GM23338 (cell line): ENCODE measurements around the gene SLC35B4. TPM values are rescaled to one million over a fixed set of nuclear protein-coding genes. Genes with fewer than 3 reads are reported as not detected.

Experiments used
- ATAC-seq: fragments of 200-7000 bp; cut with Tn5 transposase; 3 replicates; pipeline ENCODE4 v1.9.1; 2020
- DNase-seq: peaks from one replicate; pipeline ENCODE4 v3.0.0-alpha.2; 2015; ENCODE audit warnings: low spot score
- H2AFZ ChIP-seq: fragments of 200-600 bp; sonication (generic); 2 replicates; pipeline ENCODE4 v1.8.0; 2016; ENCODE audit warnings: antibody characterized with exemption, mild to moderate bottlenecking, moderate library complexity
- H3F3A ChIP-seq: fragments of 200-600 bp; sonication (generic); replicated peaks from 2 replicates; pipeline ENCODE4 v1.8.0; 2017; ENCODE audit warnings: antibody characterized with exemption, mixed run types, low read depth
- H3K27ac ChIP-seq: fragments of 200-600 bp; sonication (generic); 2 replicates; pipeline ENCODE4 v1.6.1; 2016; ENCODE audit warnings: low read depth
- H3K27me3 ChIP-seq: fragments of 200-600 bp; sonication (generic); 2 replicates; pipeline ENCODE4 v1.8.0; 2016; ENCODE audit warnings: mild to moderate bottlenecking, mixed run types, moderate library complexity; ENCODE audit not compliant: insufficient read depth
- H3K36me3 ChIP-seq: fragments of 200-600 bp; sonication (generic); 2 replicates; pipeline ENCODE4 v1.8.0; 2016; ENCODE audit warnings: mild to moderate bottlenecking; ENCODE audit not compliant: insufficient read depth
- H3K4me1 ChIP-seq: fragments of 200-600 bp; sonication (generic); 2 replicates; pipeline ENCODE4 v1.8.0; 2016; ENCODE audit warnings: mild to moderate bottlenecking, moderate library complexity; ENCODE audit not compliant: insufficient read depth
- H3K4me2 ChIP-seq: fragments of 200-600 bp; sonication (generic); 2 replicates; pipeline ENCODE4 v1.7.1; 2017; ENCODE audit warnings: mixed run types
- H3K4me3 ChIP-seq: fragments of 200-600 bp; sonication (generic); 2 replicates; pipeline ENCODE4 v1.6.1; 2016; ENCODE audit warnings: mixed run types
- H3K79me2 ChIP-seq: fragments of 200-600 bp; sonication (generic); replicated peaks from 2 replicates; pipeline ENCODE4 v1.8.0; 2017; ENCODE audit warnings: mild to moderate bottlenecking; ENCODE audit not compliant: insufficient read depth
- H3K9me2 ChIP-seq: fragments of 200-600 bp; sonication (generic); 2 replicates; pipeline ENCODE4 v1.8.0; 2017; ENCODE audit not compliant: insufficient read depth
- H4K20me1 ChIP-seq: fragments of 200-600 bp; sonication (generic); replicated peaks from 2 replicates; pipeline ENCODE4 v1.8.0; 2017; ENCODE audit warnings: mild to moderate bottlenecking; ENCODE audit not compliant: insufficient read depth
- H3K27ac Mint-ChIP-seq: 2 replicates; pipeline ENCODE4 v1.8.0; 2020; ENCODE audit warnings: inconsistent platforms, mild to moderate bottlenecking, moderate library complexity, mixed read lengths
- H3K27me3 Mint-ChIP-seq: 3 replicates; pipeline ENCODE4 v1.8.0; 2022; ENCODE audit warnings: low read depth, mild to moderate bottlenecking, moderate library complexity, mixed read lengths, inconsistent platforms; ENCODE audit not compliant: insufficient read depth, poor library complexity
- H3K36me3 Mint-ChIP-seq: 3 replicates; pipeline ENCODE4 v1.8.0; 2021; ENCODE audit warnings: low read depth, mild to moderate bottlenecking, inconsistent platforms, moderate library complexity, mixed read lengths
- H3K4me1 Mint-ChIP-seq: 3 replicates; pipeline ENCODE4 v1.8.0; 2020; ENCODE audit warnings: mild to moderate bottlenecking, inconsistent platforms, mixed read lengths
- H3K4me3 Mint-ChIP-seq: 3 replicates; pipeline ENCODE4 v1.8.0; 2021; ENCODE audit warnings: moderate library complexity, mild to moderate bottlenecking, inconsistent platforms, mixed read lengths
- H3K9me3 Mint-ChIP-seq: 3 replicates; pipeline ENCODE4 v1.8.0; 2020; ENCODE audit warnings: moderate library complexity, mild to moderate bottlenecking, inconsistent platforms, mixed read lengths
- CREB1 ChIP-seq: fragments of 250-450 bp; sonication (Bioruptor Pico); IDR thresholded peaks from 2 replicates; pipeline ENCODE4 v1.5.0; 2020; ENCODE audit warnings: low read depth, mild to moderate bottlenecking, moderate library complexity
- EZH2 ChIP-seq: fragments of 200-600 bp; sonication (generic); IDR thresholded peaks from one replicate; pipeline ENCODE4 v1.8.0; 2017; ENCODE audit warnings: antibody characterized with exemption, mild to moderate bottlenecking, low read depth; ENCODE audit not compliant: unreplicated experiment
- EZH2phosphoT487 ChIP-seq: fragments of 200-600 bp; sonication (generic); IDR thresholded peaks from one replicate; pipeline ENCODE4 v1.8.1; 2018; ENCODE audit warnings: antibody characterized with exemption; ENCODE audit not compliant: unreplicated experiment
- JUNB ChIP-seq: IDR thresholded peaks from one replicate; pipeline ENCODE4 v1.6.1; 2016; ENCODE audit warnings: antibody characterized with exemption; ENCODE audit not compliant: unreplicated experiment
- NANOG ChIP-seq: IDR thresholded peaks from 2 replicates; pipeline ENCODE4 v1.6.1; 2016; ENCODE audit warnings: antibody characterized with exemption, borderline replicate concordance
- POLR2AphosphoS5 ChIP-seq: IDR thresholded peaks from 2 replicates; pipeline ENCODE4 v1.6.1; 2016; ENCODE audit warnings: antibody characterized with exemption, low read depth
- STAT1 ChIP-seq: IDR thresholded peaks from one replicate; pipeline ENCODE4 v1.6.1; 2016; ENCODE audit warnings: antibody characterized with exemption; ENCODE audit not compliant: unreplicated experiment
- ZNF114 ChIP-seq: fragments of 250-450 bp; sonication (Bioruptor Pico); IDR thresholded peaks from 2 replicates; pipeline ENCODE4 v1.5.0; 2020; ENCODE audit warnings: mild to moderate bottlenecking, moderate library complexity
- ZNF331 ChIP-seq: fragments of 250-450 bp; sonication (Bioruptor Pico); IDR thresholded peaks from 2 replicates; pipeline ENCODE4 v1.5.0; 2020; ENCODE audit warnings: low read depth, mild to moderate bottlenecking, moderate library complexity
- polyA plus RNA-seq: library from polyadenylated mRNA; unstranded; fragments of >200 nt; fragmentation: Nextera tagmentation; extraction: Ambion mirVana; gene quantifications from 2 replicates; pipeline ENCODE4 v1.2.1, GENCODE V29; 2016
- total RNA-seq: library from RNA; depleted of rRNA; stranded (reverse); fragments of >200 nt; shearing (Covaris generic); gene quantifications from 2 replicates; pipeline ENCODE4 v1.2.3, GENCODE V29; 2014
- TF ChIP-seq, protein P1 (sequence below): IDR thresholded peaks from one replicate; pipeline ENCODE4 v1.6.1; 2018; ENCODE audit warnings: antibody characterized with exemption; ENCODE audit not compliant: unreplicated experiment
- TF ChIP-seq, protein P2 (sequence below), 2 experiments: fragments of 200-600 bp in 1 of 2; sonication (generic) in 1 of 2; conservative IDR thresholded peaks; 2 replicates each; pipeline versions ENCODE4 v1.5.1 to v1.6.1; 2016 to 2017; ENCODE audit warnings: antibody characterized with exemption in 2 of 2, low read depth in 2 of 2, mild to moderate bottlenecking in 2 of 2, moderate library complexity in 1 of 2
- TF ChIP-seq, protein P3 (sequence below): IDR thresholded peaks from 2 replicates; pipeline ENCODE4 v1.6.1; 2016; ENCODE audit warnings: antibody characterized with exemption
- TF ChIP-seq, protein P4 (sequence below): fragments of 250-450 bp; sonication (Bioruptor Pico); IDR thresholded peaks from 2 replicates; pipeline ENCODE4 v1.5.0; 2020; ENCODE audit warnings: mild to moderate bottlenecking, moderate library complexity

SLC35B4 gene
- total and polyA plus RNA-seq, 2 experiments from 2014 or later: 22.6 to 29.7 TPM

DNA sequence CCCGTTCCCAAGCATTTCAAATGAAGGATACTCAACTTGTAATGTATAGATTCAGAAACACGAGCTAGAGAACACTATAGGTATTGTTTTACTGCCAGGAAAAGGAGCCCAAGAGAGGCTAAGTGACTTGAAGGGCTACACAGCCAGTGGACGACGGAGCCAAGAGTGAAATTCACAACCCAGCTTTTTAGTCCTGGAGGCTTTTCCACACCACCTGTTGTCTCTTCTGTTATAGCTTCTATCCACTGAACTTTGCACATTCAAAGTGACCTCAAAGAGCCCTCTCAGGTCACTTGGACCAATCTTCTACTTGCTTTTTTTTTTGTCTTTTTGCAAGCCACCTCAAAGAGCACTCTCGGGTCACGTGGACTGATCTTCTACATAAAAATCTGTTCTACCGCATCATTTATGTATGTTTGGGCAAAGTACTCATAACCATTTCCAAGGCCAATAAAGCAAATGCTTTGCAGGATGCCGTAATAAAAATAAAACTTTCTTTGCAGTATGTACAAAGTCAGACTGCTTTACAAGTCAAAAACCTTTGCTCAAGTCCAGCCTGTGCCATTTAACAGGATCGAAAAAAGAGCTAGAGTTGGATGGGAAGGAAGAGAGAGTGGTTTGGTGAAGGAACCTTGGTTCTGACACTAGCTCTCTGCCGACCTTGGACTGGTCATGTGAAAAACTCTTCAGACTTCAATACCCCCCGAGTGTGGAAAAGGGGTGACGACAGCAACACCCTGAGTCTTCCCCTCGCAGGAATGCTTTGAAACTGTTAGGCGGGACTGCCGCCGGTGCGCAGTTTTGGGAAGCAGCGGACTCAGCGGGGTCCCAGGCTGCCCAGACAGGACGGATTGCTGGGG lies 821 bp downstream of the SLC35B4 start:
- TF ChIP-seq, protein P1, sequence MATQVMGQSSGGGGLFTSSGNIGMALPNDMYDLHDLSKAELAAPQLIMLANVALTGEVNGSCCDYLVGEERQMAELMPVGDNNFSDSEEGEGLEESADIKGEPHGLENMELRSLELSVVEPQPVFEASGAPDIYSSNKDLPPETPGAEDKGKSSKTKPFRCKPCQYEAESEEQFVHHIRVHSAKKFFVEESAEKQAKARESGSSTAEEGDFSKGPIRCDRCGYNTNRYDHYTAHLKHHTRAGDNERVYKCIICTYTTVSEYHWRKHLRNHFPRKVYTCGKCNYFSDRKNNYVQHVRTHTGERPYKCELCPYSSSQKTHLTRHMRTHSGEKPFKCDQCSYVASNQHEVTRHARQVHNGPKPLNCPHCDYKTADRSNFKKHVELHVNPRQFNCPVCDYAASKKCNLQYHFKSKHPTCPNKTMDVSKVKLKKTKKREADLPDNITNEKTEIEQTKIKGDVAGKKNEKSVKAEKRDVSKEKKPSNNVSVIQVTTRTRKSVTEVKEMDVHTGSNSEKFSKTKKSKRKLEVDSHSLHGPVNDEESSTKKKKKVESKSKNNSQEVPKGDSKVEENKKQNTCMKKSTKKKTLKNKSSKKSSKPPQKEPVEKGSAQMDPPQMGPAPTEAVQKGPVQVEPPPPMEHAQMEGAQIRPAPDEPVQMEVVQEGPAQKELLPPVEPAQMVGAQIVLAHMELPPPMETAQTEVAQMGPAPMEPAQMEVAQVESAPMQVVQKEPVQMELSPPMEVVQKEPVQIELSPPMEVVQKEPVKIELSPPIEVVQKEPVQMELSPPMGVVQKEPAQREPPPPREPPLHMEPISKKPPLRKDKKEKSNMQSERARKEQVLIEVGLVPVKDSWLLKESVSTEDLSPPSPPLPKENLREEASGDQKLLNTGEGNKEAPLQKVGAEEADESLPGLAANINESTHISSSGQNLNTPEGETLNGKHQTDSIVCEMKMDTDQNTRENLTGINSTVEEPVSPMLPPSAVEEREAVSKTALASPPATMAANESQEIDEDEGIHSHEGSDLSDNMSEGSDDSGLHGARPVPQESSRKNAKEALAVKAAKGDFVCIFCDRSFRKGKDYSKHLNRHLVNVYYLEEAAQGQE: no peak
- TF ChIP-seq EZH2 (no peak), JUNB (no peak), STAT1 (no peak), ZNF331 (no peak), NANOG (no peak), EZH2phosphoT487 (no peak), CREB1 (CRISPR knock-in tag) (no peak), ZNF114 (CRISPR knock-in tag) (no peak), POLR2AphosphoS5 (no peak)
- TF ChIP-seq, protein P2, sequence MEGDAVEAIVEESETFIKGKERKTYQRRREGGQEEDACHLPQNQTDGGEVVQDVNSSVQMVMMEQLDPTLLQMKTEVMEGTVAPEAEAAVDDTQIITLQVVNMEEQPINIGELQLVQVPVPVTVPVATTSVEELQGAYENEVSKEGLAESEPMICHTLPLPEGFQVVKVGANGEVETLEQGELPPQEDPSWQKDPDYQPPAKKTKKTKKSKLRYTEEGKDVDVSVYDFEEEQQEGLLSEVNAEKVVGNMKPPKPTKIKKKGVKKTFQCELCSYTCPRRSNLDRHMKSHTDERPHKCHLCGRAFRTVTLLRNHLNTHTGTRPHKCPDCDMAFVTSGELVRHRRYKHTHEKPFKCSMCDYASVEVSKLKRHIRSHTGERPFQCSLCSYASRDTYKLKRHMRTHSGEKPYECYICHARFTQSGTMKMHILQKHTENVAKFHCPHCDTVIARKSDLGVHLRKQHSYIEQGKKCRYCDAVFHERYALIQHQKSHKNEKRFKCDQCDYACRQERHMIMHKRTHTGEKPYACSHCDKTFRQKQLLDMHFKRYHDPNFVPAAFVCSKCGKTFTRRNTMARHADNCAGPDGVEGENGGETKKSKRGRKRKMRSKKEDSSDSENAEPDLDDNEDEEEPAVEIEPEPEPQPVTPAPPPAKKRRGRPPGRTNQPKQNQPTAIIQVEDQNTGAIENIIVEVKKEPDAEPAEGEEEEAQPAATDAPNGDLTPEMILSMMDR (conservative IDR thresholded peaks at IDR 0.05; ENCODE audit: low read depth in 2 of 2): no peak
- TF ChIP-seq, protein P3, sequence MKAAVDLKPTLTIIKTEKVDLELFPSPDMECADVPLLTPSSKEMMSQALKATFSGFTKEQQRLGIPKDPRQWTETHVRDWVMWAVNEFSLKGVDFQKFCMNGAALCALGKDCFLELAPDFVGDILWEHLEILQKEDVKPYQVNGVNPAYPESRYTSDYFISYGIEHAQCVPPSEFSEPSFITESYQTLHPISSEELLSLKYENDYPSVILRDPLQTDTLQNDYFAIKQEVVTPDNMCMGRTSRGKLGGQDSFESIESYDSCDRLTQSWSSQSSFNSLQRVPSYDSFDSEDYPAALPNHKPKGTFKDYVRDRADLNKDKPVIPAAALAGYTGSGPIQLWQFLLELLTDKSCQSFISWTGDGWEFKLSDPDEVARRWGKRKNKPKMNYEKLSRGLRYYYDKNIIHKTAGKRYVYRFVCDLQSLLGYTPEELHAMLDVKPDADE: no peak
- TF ChIP-seq, protein P4, sequence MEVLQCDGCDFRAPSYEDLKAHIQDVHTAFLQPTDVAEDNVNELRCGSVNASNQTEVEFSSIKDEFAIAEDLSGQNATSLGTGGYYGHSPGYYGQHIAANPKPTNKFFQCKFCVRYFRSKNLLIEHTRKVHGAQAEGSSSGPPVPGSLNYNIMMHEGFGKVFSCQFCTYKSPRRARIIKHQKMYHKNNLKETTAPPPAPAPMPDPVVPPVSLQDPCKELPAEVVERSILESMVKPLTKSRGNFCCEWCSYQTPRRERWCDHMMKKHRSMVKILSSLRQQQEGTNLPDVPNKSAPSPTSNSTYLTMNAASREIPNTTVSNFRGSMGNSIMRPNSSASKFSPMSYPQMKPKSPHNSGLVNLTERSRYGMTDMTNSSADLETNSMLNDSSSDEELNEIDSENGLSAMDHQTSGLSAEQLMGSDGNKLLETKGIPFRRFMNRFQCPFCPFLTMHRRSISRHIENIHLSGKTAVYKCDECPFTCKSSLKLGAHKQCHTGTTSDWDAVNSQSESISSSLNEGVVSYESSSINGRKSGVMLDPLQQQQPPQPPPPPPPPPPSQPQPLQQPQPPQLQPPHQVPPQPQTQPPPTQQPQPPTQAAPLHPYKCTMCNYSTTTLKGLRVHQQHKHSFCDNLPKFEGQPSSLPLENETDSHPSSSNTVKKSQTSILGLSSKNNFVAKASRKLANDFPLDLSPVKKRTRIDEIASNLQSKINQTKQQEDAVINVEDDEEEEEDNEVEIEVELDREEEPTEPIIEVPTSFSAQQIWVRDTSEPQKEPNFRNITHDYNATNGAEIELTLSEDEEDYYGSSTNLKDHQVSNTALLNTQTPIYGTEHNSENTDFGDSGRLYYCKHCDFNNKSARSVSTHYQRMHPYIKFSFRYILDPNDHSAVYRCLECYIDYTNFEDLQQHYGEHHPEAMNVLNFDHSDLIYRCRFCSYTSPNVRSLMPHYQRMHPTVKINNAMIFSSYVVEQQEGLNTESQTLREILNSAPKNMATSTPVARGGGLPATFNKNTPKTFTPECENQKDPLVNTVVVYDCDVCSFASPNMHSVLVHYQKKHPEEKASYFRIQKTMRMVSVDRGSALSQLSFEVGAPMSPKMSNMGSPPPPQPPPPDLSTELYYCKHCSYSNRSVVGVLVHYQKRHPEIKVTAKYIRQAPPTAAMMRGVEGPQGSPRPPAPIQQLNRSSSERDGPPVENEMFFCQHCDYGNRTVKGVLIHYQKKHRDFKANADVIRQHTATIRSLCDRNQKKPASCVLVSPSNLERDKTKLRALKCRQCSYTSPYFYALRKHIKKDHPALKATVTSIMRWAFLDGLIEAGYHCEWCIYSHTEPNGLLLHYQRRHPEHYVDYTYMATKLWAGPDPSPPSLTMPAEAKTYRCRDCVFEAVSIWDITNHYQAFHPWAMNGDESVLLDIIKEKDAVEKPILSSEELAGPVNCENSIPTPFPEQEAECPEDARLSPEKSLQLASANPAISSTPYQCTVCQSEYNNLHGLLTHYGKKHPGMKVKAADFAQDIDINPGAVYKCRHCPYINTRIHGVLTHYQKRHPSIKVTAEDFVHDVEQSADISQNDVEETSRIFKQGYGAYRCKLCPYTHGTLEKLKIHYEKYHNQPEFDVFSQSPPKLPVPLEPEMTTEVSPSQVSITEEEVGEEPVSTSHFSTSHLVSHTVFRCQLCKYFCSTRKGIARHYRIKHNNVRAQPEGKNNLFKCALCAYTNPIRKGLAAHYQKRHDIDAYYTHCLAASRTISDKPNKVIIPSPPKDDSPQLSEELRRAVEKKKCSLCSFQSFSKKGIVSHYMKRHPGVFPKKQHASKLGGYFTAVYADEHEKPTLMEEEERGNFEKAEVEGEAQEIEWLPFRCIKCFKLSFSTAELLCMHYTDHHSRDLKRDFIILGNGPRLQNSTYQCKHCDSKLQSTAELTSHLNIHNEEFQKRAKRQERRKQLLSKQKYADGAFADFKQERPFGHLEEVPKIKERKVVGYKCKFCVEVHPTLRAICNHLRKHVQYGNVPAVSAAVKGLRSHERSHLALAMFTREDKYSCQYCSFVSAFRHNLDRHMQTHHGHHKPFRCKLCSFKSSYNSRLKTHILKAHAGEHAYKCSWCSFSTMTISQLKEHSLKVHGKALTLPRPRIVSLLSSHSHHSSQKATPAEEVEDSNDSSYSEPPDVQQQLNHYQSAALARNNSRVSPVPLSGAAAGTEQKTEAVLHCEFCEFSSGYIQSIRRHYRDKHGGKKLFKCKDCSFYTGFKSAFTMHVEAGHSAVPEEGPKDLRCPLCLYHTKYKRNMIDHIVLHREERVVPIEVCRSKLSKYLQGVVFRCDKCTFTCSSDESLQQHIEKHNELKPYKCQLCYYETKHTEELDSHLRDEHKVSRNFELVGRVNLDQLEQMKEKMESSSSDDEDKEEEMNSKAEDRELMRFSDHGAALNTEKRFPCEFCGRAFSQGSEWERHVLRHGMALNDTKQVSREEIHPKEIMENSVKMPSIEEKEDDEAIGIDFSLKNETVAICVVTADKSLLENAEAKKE (CRISPR knock-in tag): no peak
- no peaks in the 10 kb centered on the region for H3K9me3 Mint-ChIP-seq
- H3K4me1 Mint-ChIP-seq: peaks cover 11% of the 10 kb centered on the region
- no peaks in the 10 kb centered on the region for H4K20me1 ChIP-seq
- H3K36me3 ChIP-seq: no peaks in the 10 kb centered on the region
- H3K27ac Mint-ChIP-seq: peak overlapping the region; percentile 54; the same call in 1 of the 2 replicates
- H3K36me3 Mint-ChIP-seq: 0 out of 3 replicates have a peak, but pooled peaks cover 2% of the 10 kb centered on the region
- H3K4me3 ChIP-seq: peak overlapping the region; percentile 73
- peak overlapping the region; percentile 87 for H3K4me3 Mint-ChIP-seq
- peak overlapping the region; percentile 82; the same call in 1 of the 2 replicates for H2AFZ ChIP-seq
- no peaks in the 10 kb centered on the region for H3K27me3 Mint-ChIP-seq
- no peaks in the 10 kb centered on the region for H3F3A ChIP-seq
- H3K4me2 ChIP-seq: peak overlapping the region; percentile 92
- ATAC-seq (peak; percentile 39), DNase-seq (peak; percentile 60)
- H3K9me2 ChIP-seq: no peaks in the 10 kb centered on the region
- peak overlapping the region; percentile 74; the same call in 1 of the 2 replicates for H3K27ac ChIP-seq
- no peaks in the 10 kb centered on the region for H3K27me3 ChIP-seq
- peaks cover 29% of the 10 kb centered on the region for H3K79me2 ChIP-seq
- H3K4me1 ChIP-seq: peaks cover 8% of the 10 kb centered on the region
